HepG2 (cell line): ENCODE data around the gene VPS4A. TPM values are rescaled to one million over a fixed set of nuclear protein-coding genes. Genes with fewer than 3 reads are reported as not detected.
A peak's percentile ranks its signal among the peaks of the same experiment; 100 is the strongest.

Experiments
- ARID2 ChIP-seq: sonication (generic); formaldehyde crosslinking; IDR thresholded peaks from 2 replicates; pipeline ENCODE4 v1.8.1; 2022; ENCODE audit warnings: mild to moderate bottlenecking, missing genetic modification reagents, borderline replicate concordance
- FOSL2 ChIP-seq: sonication (generic); formaldehyde crosslinking; IDR thresholded peaks from 2 replicates; pipeline ENCODE4 v1.4.0; 2020; ENCODE audit warnings: missing genetic modification reagents
- NFRKB ChIP-seq: fragments of 450-650 bp; IDR thresholded peaks from 2 replicates; pipeline ENCODE4 v1.6.1; 2017
- RBAK ChIP-seq: sonication (generic); formaldehyde crosslinking; IDR thresholded peaks from 2 replicates; pipeline ENCODE4 v1.5.1; 2020; ENCODE audit warnings: mild to moderate bottlenecking, missing genetic modification reagents
- TBX2 ChIP-seq: sonication (generic); formaldehyde crosslinking; IDR thresholded peaks from 2 replicates; pipeline ENCODE4 v1.5.0; 2020; ENCODE audit warnings: missing genetic modification reagents, mild to moderate bottlenecking, borderline replicate concordance
- ZNF34 ChIP-seq: sonication (generic); formaldehyde crosslinking; IDR thresholded peaks from 2 replicates; pipeline ENCODE4 v1.4.0; 2020; ENCODE audit warnings: mild to moderate bottlenecking, missing genetic modification reagents, borderline replicate concordance
- ZSCAN25 ChIP-seq: sonication (generic); formaldehyde crosslinking; IDR thresholded peaks from 2 replicates; pipeline ENCODE4 v1.8.0; 2022; ENCODE audit warnings: mild to moderate bottlenecking, missing genetic modification reagents
- polyA plus RNA-seq, 8 experiments: library from polyadenylated mRNA; depleted of rRNA in 3 of 8; stranded (reverse) in 7 of 8; unstranded in 1 of 8; fragments of >200 nt; fragmentation: Illumina TruSeq in 4 of 8; extraction: Trizol in 4 of 8; gene quantifications; 2 replicates each; pipeline versions ENCODE4 v1.2.1 to v1.2.3, GENCODE V29; 2011 to 2016; ENCODE audit warnings: low read depth in 4 of 8, missing spikeins in 1 of 8, mixed read lengths in 1 of 8; ENCODE audit not compliant: insufficient read depth in 1 of 8
- total RNA-seq, 5 experiments: library from RNA; depleted of rRNA; stranded (reverse); fragments of >200 nt; fragmentation: Illumina TruSeq; extraction: Trizol; gene quantifications; 2 replicates each; pipeline ENCODE4 v1.2.3, GENCODE V29; 2016; ENCODE audit warnings: low read depth in 1 of 5
- TF ChIP-seq, protein P1 (sequence below): sonication (generic); formaldehyde crosslinking; IDR thresholded peaks from 2 replicates; pipeline ENCODE4 v1.4.0; 2020; ENCODE audit warnings: mild to moderate bottlenecking, missing genetic modification reagents
- TF ChIP-seq, protein P2 (sequence below): sonication (generic); formaldehyde crosslinking; IDR thresholded peaks from 2 replicates; pipeline ENCODE4 v1.4.0; 2020; ENCODE audit warnings: mild to moderate bottlenecking, low read depth, missing genetic modification reagents
- TF ChIP-seq, protein P3 (sequence below): sonication (generic); formaldehyde crosslinking; IDR thresholded peaks from 2 replicates; pipeline ENCODE4 v1.4.0; 2020; ENCODE audit warnings: missing genetic modification reagents
- TF ChIP-seq, protein P4 (sequence below): sonication (generic); formaldehyde crosslinking; IDR thresholded peaks from 2 replicates; pipeline ENCODE4 v1.5.1; 2020; ENCODE audit warnings: missing genetic modification reagents, mild to moderate bottlenecking, borderline replicate concordance
- TF ChIP-seq, protein P5 (sequence below): sonication (generic); formaldehyde crosslinking; IDR thresholded peaks from 2 replicates; pipeline ENCODE4 v1.4.0; 2020; ENCODE audit warnings: mild to moderate bottlenecking, missing genetic modification reagents
- TF ChIP-seq, protein P6 (sequence below): sonication (generic); formaldehyde crosslinking; IDR thresholded peaks from 2 replicates; pipeline ENCODE4; 2020; ENCODE audit warnings: missing genetic modification reagents, mild to moderate bottlenecking, borderline replicate concordance

VPS4A gene
- total and polyA plus RNA-seq, 2 of the 13 experiments (the other 11 are each of a cell fraction or from before 2014, with no cell fraction given): 13.2 to 27.9 TPM

DNA sequence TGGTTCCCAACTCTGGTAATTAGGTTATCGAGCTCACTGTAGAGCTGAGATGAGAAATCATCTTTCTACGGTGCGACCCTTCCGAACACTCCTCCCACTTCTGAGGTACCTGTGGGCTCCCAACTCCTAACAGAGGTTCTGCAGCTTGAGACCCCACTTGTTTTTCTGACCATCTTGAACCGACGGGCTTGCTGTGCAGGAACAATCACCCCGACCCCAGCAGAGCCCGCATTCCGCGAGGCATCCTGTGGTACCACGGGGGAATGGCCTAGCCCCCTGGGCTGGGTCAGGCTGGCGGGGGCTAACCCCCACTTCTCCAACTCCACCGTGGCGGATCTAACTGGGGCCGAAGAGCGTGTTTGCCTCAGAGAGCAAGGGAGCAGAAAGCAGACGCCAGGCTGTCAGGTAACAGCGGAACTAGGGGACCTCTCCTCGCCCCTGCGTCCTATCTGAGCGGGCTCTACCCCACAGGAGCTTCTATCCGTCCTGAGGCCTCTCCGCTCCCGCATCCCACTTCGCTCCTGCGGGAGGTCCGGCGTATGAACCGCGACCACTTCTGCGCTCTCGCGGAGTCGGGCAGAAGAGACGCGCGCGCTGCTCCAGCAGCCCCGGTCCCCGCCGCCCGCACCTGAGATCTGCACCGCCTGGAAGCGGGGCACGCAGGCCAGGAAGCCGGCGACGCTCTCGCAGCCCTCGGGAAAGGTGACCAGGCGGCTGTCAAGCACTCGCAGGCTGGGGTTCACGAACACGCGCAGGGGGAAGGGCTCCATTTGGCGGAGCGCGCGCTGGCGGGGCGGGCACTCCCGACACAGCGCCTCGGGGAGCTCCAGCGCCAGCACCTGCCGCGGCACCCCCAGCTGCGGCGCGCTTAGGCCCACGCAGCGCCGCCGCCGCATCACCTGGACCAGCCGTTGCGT is 18.5 kb downstream of the VPS4A start (continued):
- TF ChIP-seq, protein P1, sequence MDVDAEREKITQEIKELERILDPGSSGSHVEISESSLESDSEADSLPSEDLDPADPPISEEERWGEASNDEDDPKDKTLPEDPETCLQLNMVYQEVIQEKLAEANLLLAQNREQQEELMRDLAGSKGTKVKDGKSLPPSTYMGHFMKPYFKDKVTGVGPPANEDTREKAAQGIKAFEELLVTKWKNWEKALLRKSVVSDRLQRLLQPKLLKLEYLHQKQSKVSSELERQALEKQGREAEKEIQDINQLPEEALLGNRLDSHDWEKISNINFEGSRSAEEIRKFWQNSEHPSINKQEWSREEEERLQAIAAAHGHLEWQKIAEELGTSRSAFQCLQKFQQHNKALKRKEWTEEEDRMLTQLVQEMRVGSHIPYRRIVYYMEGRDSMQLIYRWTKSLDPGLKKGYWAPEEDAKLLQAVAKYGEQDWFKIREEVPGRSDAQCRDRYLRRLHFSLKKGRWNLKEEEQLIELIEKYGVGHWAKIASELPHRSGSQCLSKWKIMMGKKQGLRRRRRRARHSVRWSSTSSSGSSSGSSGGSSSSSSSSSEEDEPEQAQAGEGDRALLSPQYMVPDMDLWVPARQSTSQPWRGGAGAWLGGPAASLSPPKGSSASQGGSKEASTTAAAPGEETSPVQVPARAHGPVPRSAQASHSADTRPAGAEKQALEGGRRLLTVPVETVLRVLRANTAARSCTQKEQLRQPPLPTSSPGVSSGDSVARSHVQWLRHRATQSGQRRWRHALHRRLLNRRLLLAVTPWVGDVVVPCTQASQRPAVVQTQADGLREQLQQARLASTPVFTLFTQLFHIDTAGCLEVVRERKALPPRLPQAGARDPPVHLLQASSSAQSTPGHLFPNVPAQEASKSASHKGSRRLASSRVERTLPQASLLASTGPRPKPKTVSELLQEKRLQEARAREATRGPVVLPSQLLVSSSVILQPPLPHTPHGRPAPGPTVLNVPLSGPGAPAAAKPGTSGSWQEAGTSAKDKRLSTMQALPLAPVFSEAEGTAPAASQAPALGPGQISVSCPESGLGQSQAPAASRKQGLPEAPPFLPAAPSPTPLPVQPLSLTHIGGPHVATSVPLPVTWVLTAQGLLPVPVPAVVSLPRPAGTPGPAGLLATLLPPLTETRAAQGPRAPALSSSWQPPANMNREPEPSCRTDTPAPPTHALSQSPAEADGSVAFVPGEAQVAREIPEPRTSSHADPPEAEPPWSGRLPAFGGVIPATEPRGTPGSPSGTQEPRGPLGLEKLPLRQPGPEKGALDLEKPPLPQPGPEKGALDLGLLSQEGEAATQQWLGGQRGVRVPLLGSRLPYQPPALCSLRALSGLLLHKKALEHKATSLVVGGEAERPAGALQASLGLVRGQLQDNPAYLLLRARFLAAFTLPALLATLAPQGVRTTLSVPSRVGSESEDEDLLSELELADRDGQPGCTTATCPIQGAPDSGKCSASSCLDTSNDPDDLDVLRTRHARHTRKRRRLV (CRISPR knock-in tag): no peak
- TF ChIP-seq NFRKB (no peak), RBAK (CRISPR knock-in tag) (0 out of 2 replicates have a peak, but pooled peaks have one; percentile 21), ARID2 (CRISPR knock-in tag) (peak; percentile 79; the same call in 1 of the 2 replicates), ZSCAN25 (0 out of 2 replicates have a peak, but pooled peaks have one; percentile 6), ZNF34 (CRISPR knock-in tag) (0 out of 2 replicates have a peak, but pooled peaks have one; percentile 30), TBX2 (peak; percentile 47; the same call in 1 of the 2 replicates), FOSL2 (CRISPR knock-in tag) (0 out of 2 replicates have a peak, but pooled peaks have one; percentile 8)
- TF ChIP-seq, protein P2, sequence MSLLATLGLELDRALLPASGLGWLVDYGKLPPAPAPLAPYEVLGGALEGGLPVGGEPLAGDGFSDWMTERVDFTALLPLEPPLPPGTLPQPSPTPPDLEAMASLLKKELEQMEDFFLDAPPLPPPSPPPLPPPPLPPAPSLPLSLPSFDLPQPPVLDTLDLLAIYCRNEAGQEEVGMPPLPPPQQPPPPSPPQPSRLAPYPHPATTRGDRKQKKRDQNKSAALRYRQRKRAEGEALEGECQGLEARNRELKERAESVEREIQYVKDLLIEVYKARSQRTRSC (CRISPR knock-in tag): 0 out of 2 replicates have a peak, but pooled peaks have one; percentile 77
- TF ChIP-seq, protein P3, sequence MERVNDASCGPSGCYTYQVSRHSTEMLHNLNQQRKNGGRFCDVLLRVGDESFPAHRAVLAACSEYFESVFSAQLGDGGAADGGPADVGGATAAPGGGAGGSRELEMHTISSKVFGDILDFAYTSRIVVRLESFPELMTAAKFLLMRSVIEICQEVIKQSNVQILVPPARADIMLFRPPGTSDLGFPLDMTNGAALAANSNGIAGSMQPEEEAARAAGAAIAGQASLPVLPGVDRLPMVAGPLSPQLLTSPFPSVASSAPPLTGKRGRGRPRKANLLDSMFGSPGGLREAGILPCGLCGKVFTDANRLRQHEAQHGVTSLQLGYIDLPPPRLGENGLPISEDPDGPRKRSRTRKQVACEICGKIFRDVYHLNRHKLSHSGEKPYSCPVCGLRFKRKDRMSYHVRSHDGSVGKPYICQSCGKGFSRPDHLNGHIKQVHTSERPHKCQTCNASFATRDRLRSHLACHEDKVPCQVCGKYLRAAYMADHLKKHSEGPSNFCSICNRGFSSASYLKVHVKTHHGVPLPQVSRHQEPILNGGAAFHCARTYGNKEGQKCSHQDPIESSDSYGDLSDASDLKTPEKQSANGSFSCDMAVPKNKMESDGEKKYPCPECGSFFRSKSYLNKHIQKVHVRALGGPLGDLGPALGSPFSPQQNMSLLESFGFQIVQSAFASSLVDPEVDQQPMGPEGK: peak; percentile 51
- TF ChIP-seq, protein P4, sequence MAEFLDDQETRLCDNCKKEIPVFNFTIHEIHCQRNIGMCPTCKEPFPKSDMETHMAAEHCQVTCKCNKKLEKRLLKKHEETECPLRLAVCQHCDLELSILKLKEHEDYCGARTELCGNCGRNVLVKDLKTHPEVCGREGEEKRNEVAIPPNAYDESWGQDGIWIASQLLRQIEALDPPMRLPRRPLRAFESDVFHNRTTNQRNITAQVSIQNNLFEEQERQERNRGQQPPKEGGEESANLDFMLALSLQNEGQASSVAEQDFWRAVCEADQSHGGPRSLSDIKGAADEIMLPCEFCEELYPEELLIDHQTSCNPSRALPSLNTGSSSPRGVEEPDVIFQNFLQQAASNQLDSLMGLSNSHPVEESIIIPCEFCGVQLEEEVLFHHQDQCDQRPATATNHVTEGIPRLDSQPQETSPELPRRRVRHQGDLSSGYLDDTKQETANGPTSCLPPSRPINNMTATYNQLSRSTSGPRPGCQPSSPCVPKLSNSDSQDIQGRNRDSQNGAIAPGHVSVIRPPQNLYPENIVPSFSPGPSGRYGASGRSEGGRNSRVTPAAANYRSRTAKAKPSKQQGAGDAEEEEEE: no peak
- TF ChIP-seq, protein P5, sequence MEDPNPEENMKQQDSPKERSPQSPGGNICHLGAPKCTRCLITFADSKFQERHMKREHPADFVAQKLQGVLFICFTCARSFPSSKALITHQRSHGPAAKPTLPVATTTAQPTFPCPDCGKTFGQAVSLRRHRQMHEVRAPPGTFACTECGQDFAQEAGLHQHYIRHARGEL (CRISPR knock-in tag): no peak; the same call in 1 of the 2 replicates
- TF ChIP-seq, protein P6, sequence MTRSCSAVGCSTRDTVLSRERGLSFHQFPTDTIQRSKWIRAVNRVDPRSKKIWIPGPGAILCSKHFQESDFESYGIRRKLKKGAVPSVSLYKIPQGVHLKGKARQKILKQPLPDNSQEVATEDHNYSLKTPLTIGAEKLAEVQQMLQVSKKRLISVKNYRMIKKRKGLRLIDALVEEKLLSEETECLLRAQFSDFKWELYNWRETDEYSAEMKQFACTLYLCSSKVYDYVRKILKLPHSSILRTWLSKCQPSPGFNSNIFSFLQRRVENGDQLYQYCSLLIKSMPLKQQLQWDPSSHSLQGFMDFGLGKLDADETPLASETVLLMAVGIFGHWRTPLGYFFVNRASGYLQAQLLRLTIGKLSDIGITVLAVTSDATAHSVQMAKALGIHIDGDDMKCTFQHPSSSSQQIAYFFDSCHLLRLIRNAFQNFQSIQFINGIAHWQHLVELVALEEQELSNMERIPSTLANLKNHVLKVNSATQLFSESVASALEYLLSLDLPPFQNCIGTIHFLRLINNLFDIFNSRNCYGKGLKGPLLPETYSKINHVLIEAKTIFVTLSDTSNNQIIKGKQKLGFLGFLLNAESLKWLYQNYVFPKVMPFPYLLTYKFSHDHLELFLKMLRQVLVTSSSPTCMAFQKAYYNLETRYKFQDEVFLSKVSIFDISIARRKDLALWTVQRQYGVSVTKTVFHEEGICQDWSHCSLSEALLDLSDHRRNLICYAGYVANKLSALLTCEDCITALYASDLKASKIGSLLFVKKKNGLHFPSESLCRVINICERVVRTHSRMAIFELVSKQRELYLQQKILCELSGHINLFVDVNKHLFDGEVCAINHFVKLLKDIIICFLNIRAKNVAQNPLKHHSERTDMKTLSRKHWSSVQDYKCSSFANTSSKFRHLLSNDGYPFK (CRISPR knock-in tag): no peak
